NCI-H524 (cell line): Measurements from ENCODE around the gene USP10.

Experiments
- DNase-seq, 2 experiments: peaks; one replicate each; lab custom pipeline; 2025; lab: John Stamatoyannopoulos, UW

USP10 gene

DNA sequence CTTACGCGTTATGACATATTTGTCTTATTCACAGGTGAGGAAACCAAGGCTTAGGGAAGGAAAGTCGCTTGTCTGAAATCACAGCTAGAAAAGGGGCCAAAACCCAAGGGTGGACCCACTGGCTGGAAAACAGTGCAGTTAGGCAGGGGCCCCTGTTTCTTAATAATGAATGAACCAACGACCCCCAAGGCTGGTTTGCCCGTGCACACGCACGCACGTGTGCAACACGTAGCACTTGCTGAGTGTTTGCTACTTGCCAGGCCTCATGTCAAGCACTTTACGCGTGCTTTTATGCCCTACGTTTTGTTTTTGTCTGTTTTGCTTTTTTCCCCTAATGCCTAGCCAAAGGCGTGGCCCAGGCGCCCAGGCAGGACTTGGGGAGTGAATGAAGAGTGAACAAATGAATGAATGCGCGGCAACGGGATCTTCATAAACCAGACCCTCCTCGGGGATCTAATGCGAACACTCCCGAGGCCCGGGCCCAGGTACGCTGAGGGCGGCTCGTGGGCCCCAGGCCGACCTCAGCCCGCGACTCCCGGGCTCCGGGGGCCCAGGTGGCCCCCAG is 571 bp upstream of the USP10 start:
- DNase-seq = no peak

DNA sequence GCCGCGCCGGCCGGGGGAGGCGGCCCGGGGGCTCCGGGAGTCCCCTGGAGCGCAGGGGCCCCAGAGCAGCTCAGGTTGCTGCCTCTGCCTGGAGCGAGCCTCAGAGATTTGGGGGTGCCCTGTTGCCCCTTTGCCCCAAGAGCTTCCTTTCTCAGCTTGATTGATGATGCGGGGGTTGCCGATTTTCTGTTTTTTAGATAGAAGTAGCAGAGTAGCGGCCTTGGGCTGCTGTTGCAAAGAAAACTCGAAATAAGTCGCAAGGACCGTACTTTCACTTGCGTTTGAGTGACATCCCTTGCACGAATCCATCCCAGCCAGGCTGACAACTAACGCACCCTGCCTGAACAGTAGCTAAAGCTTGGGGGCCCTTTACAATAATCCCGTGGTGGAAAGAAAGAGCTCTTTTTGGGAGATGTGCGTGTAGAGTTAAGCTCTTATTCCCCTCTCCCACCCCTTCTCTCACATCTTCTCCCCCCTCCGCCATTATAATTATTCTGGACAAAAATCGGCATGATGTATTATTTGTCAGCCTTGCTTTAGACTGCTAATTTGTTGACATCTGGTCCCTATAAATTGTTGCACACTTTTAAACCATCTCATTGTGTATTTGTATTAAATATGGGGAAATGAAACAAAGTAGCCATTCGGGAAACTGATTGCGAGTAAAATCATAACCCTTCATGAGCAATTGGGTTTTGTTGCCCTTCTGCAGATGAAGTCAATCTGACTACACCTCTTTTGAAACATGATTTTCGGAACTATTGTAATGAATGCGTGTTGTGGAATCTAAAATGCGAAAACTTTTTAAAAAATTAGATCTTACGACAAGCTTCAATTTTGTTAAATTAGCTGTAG is 873 bp downstream of the USP10 start:
- peak in 1 of 2 experiments; percentile 42 for DNase-seq

DNA sequence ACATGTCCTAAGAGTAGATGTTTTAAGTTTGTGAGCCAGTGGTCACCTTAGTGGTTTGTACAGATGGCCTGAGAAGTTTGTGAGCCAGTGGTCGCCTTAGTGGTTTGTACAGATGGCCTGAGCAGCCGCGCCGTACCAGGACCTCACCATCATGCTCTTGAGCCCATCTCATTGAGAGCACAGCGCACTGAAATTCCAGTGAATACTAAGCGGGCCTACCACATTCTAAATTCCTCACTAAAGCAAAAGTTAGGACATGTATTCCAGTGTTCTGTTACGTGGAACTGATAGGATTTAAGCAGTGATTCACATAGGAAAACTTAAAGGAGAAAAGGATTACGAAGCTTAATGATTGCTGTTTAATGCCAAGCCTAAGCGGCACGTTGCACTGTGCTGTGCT is 3.9 kb downstream of the USP10 start:
- DNase-seq = peak in 1 of 2 experiments; percentile 45

DNA sequence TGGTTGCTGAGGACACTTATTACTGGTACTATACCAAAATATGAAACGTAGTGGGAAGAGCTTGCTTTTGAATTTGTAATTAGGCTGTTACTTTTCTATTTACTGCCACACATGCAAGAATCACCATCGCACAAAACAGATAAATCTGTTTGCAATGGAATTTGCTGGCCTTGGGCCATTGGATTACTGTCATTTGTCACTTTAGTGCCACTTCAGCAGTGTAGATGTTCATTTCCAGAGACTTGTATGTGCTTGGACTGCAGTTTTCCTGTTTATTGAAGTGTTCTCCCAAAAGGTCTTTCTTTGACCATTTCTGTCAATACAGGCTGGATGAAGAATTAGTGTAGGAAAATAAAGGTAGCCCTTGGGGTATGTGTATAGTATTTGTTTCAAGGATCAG is 4.5 kb downstream of the USP10 start:
- no peak for DNase-seq

DNA sequence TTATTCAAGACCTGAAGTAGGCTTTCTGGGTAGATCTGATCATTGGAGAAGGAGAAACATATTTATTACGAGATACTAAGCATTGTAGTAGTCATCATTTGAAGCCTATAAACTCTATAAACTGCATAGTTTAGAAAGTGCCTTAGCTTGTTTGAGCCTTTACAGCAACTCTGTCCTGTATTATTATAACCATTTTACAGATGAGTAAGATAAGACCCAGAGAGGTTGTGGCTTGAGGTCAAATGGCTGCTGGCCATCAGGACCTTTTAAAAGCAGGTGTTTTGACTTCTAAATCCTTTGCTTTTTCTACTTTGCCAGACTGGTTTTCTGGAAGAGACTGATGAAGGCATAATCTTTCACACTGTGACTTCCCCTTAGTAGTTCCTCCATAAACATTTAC is 7.1 kb downstream of the USP10 start:
- no peak for DNase-seq

DNA sequence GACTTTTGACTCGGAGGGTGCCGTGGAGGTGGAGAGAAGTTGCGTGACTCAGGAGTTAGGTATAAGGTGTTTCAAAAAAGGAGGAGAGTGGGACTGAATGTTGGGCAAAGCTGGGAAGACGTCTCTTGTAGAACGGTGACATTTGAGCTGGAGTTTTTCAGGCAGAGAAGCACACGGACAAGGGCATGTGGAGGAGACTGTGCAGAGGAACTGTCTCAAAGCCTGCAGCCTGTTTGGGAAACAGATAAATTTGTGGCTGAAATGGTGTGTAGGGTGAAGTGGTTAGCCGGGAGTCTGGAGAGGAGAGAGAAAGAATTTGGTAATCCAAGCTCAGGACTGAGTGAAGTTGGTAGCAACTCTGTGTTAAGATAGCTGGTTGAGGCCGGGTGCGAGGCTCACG is 9.8 kb downstream of the USP10 start:
- peak in 1 of 2 experiments; percentile 52 for DNase-seq

DNA sequence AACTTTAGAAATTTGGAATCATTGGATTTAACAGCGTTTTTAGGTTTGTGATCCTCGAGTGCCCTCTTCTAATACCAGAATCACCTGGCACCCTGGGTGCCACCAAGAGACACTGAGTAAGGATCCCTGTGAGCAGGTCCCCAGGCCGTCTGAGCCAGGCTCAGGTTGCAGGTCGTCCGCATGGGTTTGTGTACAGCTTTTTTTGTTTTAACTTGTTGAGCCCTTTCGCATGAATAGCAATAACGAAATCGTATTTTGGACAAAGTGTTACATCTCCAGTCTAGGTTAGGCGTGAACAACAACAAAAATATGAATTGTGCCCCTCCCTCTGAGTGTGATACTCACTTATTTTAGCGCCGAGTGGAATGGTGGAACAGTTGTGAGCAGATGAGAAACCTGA is 10.9 kb downstream of the USP10 start:
- no peak for DNase-seq

DNA sequence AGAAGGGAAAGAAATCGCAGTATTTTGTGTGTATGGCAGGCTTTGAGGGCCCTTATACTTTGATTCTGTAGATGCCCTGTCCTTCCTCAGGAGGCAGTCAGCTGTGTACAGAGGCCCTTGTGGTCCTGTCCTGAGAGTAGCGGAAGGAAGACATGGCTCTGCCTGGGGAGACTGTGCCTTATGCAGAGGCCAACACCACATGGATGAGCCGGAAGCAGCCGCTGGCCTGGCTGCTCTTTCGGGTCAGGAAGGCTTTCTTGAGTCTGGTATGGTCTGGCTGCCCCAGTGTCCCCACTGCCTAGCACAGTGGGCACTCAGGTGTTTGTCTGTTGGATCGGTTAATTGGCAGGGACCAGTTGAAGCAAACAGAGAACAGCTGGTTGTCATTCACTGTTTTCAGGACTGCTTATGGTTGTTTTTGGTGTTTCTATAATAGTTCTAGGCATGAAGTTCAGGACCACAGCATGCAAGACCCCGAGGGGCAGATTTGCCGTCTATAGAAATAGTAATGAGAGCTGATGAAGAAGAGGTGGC is 12.4 kb downstream of the USP10 start:
- DNase-seq = no peak

DNA sequence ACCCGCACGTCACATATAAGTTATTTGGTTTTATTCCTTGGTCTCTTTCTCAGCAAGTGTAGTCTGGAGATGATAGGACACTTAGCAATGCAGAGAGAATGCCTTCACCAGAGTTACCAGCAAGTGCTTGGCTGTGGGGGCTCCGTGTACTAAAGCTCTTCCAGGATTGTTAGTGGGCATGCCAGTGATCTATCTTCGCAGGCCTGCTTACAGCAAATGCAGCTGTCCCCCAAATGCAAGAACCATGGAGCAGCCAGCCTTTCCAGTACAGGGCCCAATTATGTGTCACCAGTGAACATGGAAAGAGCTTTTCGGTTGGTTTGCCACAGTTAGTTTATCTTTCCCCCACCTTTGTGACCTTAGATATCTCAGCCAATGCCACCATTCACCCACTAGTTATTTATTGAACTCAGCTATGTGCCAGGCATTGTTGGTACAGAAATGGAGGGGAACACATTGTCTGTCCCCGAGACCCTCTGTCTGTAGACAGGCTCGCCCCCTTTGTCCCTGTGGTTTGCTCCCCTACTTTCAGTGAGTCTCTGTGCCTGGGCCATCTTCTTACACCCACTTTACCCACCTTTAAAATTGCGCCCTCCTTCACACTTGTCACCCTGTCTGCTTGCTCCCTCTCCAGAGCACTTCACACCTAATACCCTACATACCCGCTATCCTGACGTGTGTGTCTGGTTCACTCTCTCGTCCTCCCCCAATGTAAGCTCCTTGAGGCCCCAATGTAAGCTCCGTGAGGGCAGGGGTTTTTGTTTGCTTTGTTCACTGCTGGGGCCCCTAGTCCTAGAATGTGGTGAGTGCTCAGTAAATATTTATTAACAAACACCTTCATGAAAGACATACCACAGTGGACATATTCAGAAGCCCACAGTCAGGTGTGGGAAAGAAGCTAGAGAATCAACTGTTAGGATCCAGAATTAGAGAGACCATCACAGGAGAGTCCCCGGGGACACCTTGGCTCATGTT is 13.3 kb downstream of the USP10 start:
- DNase-seq = no peak

DNA sequence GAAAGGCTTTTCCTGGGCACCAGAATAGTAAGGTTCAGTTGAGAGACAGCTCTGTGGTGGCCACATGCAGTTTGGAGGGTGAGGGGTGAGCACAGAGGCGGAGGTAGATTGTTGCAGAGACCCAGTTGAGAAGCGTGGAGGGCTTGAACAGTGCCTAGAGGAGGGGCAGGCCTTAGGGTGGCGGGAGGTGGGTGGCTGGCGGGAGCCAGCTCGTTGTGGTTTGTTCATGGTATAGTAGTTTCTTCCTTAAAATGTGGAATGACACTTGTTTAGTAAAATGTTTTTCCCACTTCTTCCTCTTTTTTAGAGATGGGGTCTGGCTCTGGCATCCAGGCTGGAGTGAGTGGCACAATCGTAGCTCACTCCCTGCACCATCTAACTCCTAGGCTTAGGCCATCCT is 14.2 kb downstream of the USP10 start:
- DNase-seq = no peak

DNA sequence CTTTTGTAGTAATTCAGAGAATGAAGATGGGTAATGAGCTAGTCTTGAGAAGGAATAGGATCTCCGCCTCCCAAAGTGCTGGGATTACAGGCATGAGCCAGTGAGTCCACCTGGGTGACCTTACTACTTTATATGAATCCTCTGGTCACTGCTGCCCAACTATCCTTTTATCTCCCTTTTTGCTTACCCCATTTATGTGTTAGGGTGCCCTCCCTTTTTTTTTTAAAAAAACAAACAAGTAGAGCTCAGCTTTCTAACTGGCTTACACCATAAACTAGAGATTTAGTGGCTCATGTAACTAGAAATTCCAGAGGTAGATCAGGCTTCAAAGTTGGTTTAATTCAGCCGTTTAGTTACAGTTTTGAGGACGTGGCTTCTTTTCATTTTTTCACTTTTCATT is 15.6 kb downstream of the USP10 start:
- DNase-seq = no peak

DNA sequence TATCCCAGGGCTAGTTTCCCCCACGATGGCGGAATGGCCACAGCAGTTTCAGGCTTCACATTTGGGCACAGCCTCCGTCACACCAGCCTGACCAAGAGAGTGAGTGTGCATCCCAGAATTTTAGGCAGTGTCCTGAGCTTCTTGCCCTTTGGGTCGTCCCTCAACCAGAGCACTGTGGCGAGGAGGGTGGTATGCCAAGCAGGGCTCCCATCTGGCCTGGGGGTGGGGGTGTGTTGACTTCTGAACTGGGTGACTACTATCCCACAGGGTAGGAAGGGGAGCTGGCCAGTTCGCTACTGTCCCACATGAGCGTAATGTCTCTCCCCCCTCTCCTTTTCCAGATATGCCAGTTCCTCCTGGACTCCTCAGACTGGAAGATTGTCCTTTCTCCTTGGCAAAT is 16.1 kb downstream of the USP10 start:
- DNase-seq = no peak

DNA sequence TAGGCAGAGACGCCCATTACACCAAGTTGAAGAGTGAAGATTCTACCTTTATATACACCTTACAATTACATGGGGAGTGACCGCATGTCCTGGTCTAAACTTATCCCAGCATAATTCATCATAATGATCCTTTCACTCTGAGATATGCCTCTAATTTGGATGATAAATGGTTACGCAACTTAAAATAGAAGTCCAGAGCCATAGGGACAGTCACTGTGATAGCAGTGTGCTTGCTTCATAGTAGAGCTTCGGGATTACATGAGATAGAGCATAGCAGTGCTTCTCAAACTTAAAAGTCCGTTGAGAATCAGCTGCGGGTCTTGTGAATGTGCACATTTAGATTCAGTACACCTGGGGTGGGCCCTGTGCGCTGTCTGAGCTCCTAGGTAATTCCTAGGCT is 16.9 kb downstream of the USP10 start:
- DNase-seq = no peak

DNA sequence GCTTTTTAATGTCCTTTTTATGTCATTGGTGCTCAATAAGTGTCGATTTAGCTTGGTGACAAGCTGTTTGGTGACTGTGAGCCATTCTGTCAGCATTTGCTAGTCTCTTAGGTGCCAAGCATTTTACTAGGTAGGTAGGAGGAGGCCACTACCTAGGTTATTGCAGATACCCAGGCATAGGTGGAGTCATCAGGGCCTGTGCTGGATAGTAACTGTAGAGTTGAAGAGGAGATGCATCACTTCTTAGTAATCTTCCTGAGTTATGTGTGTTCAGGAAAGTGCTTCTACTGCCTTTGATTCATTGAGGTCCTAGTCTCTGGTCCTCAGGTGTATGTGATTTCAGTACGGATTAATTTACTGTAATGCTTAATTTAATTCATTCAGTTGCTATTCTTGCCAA is 17.7 kb downstream of the USP10 start:
- no peak for DNase-seq

DNA sequence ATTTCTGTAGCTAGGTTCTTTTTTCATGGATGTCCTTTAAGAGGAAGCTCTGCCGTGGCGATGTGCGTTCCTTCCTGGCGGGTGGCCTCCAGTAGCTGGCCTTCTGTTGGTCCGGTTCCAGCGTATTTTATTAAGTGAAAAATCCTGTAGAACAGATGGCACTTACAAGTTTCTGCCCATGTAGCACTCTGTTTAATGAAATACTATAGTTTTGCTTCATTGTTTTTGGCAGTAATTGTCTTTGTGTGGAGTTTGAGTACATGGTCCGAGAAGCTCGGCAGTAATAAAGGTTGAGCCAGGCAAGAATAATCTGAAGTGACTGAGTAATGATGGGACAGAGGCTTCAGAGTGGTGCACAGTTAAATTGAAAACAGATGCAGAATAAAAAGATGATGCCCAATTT is 20.4 kb downstream of the USP10 start:
- DNase-seq = peak; percentile 49 to 79

DNA sequence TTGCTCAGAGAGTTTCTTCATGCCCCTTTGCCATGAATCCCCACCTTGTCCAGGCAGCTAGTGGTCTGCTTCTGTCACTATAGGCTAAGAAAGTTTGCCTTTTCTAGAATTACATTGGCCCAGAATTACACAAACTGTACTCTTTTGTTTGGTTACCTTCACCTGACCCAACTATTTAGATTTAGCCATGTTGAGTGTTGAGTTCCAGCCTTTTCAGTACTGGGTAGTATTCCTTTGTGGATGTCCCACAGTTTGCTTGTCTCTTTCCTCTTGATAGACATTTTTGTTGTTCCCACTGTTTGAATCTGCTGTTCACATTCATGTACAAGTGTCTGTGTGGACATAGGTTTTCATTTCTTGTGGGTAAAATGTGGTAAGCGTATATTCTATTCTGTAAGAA is 22.3 kb downstream of the USP10 start:
- no peak for DNase-seq

DNA sequence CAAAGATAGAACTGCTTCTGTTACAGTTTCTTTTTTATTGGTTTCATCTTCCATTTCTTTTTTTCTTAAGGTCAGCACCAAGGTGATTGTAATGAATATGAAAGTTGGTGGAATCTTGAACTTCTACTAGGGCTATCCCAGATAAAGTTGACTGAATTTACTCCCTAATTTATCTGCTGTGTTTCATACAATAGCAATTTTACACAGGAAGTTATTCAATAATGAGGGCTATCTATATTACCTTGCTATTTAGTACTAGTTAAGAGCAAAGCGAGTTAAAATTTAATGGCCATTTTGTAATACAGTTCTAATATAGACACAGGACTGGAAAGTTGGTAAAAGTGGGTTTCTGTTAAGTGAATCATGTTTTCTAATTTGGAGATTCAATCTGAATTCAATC is 24.1 kb downstream of the USP10 start:
- DNase-seq = no peak

DNA sequence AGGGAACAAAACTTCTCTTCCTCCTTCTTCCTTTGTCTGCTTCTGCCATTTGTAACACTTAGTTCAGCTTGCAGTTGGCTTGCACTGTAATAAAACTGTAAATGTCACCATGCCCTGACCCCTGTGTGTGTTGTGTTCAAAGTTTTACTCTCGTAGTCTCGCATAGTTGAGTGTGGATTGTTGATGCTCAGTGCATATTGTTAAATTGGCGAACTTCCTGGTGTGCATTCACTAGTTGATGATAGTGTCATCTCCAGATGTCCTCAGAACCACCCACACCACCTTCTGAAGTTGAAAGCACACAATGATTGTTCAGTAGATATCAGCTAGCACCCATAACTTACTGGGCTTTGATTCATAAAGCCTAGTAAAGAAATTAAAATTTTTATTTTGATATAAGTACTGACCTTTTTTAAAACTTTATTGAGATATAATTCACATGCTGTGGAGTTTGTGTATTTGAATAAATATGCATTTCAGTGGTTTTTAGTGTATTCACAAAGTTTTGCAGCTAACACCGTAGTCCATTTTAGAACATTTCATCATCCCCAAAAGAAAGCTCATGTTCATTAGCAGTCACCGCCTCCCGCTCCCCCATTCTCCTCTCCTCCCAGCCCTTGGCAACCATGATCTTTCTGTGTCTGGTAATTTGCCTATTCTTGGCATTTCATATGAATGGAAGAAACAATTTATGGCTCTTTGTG is 25.0 kb downstream of the USP10 start:
- DNase-seq = no peak

DNA sequence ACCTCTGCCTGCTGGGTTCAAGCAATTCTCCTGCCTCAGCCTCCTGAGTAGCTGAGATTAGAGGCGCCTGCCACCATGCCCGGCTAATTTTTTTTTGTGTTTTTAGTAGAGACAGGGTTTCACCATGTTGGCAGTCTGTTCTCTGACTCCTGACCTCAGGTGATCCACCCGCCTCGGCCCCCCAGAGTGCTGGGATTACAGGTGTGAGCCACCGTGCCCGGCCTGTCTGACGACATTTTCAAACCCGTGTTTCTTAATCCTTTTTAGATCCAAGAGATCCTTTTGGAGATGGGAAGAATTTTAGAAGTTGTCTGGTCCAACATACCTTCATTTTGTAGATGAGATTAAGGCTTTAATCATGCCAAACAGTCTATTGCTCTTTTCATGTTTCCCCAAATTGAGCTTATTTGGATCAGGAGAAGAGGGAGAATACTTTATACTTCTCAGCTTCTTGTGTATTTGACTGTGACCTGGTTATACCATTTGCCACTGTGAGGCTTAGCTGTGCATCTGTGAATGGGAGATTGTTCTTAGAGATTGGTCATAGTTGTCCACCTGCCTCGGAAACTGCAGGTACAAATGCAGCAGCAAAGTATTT is 25.8 kb downstream of the USP10 start:
- DNase-seq = no peak

DNA sequence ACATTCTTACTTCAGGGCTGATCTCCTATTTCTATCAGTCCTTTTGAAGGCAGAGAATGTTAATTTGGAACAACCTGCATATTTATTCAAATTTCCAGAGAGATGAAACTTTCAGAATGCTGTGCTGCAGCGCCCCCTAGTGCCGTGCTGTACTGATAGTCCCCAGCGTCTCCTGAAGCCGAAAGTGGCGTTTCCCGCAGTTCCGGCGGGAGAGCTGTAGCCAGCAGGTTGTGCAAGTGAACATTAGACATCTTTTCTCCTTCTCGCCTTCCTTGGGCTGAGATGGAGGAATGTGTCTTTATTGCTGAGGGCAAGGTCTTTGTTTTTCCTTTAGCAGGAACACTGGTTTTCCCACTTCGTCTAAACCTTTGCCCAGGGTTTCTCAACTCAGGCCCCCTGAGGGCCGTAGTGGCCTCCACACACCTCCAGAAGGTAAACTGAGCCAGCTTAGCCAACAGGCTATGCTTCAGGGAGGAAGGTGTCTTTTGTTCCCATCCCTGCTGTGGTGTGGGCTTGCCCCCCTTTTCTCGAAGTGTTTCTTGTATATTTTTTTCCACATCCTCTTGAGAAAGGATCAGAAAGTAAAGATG is 26.4 kb downstream of the USP10 start:
- peak; percentile 58 to 76 for DNase-seq
